T47D (cell line): ENCODE measurements around the gene C17orf50.

Experiments used
- DNase-seq, 2 experiments: peaks; one replicate each; pipeline versions ENCODE4 v3.0.0 to v3.0.0-alpha.2; 2011 to 2012; ENCODE audit warnings: low read depth in 1 of 2, low spot score in 1 of 2
- JUND ChIP-seq: IDR thresholded peaks from 2 replicates; pipeline ENCODE4 v1.6.1; 2012; ENCODE audit warnings: low read depth
- in situ Hi-C: cut with HindIII; loops from 2 replicates; pipeline ENCODE4 v1.10.0; 2016; ENCODE audit warnings: low sequenced_read_pairs, low pct_unique_long_range_greater_than_20kb

Gene C17orf50

GRCh38 chr17:35786941-35787432 is 26.3 kb downstream of the C17orf50 start:
- in situ Hi-C loops = no loop called here

GRCh38 chr17:35788477-35789368 is 28.0 kb downstream of the C17orf50 start:
- no peak for TF ChIP-seq JUND
- DNase-seq = no peak
- in situ Hi-C loops = no loop called here

More at GRCh38 chr17:35786941-35787432, 26.3 kb downstream of the C17orf50 start:
- DNase-seq = peak; percentile 42 to 48
- TF ChIP-seq JUND = no peak

GRCh38 chr17:35790841-35791240 is 30.2 kb downstream of the C17orf50 start:
- no peak for DNase-seq
- no peak for TF ChIP-seq JUND
- in situ Hi-C loops = no loop called here

DNA sequence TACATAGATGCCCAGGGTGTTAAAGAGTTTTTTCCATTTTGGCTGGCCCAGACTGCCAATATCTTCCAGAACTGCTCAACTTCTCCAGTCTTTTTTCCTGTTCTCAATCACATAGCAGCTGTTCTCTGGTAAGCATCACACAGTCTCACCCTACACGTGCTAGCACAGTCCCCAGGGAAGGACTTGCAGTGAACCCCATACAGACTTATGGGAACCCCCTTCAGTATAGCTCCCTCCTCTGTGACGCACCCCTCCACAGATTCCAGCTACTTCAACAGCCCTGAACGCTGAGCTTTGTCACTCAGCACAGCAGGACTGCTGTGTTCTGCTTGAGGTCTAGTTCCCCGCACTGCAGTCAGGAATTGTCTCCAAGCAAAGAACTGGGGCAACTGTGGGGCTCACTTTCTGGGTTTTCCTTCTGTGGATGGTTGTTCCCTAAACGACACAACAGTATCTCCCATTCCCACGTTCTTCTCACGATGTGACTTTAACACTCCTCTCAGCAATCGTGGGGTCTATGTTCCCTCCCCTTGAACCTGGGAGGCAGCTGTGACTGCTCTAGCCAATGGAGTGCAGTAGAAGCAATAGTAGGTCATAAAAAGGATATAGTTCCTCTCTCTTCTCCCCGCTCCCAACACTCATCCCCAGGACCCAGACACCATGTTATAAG is 31.1 kb downstream of the C17orf50 start:
- TF ChIP-seq JUND = no peak
- DNase-seq = no peak
- in situ Hi-C loops = no loop called here

GRCh38 chr17:35793257-35793656 is 32.6 kb downstream of the C17orf50 start:
- TF ChIP-seq JUND = no peak
- in situ Hi-C loops = no loop called here
- DNase-seq = no peak

GRCh38 chr17:35795007-35795870 is 34.6 kb downstream of the C17orf50 start, which contains the start of gene MMP28:
TSS of gene MMP28 (minus strand) at chr17:35795641. CDS start at chr17:35795377, 264 bp downstream.
- in situ Hi-C loops = no loop called here
- no peak for TF ChIP-seq JUND
- DNase-seq = peak; percentile 69 to 76

DNA sequence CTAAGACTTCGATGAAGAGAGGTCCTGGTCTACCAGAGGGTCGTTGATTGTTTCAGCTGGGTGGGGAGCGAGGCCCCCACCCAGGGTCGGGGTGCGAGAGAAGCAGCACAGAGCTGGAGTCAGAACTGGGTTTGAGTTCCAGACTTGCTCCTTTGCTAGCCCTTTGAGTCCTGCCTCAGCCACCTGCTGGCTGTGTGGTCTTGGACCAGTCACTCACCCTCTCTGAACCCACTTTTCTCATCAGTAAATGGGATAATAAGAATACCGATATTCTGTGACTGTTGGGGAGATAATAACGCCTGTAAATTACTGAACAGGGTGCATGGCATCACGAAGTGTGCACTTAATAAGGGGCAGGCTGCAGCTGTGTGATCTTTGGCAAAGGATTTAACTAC is 35.2 kb downstream of the C17orf50 start:
- in situ Hi-C loops = no loop called here
- no peak for DNase-seq
- no peak for TF ChIP-seq JUND

- DNase-seq = no peak
- TF ChIP-seq JUND = no peak
- in situ Hi-C loops = no loop called here
These were observed 36.3 kb downstream of the C17orf50 start for GRCh38 chr17:35796942-35797341.

GRCh38 chr17:35797370-35797769 is 36.7 kb downstream of the C17orf50 start:
- DNase-seq = no peak
- no peak for TF ChIP-seq JUND
- in situ Hi-C loops = no loop called here

DNA sequence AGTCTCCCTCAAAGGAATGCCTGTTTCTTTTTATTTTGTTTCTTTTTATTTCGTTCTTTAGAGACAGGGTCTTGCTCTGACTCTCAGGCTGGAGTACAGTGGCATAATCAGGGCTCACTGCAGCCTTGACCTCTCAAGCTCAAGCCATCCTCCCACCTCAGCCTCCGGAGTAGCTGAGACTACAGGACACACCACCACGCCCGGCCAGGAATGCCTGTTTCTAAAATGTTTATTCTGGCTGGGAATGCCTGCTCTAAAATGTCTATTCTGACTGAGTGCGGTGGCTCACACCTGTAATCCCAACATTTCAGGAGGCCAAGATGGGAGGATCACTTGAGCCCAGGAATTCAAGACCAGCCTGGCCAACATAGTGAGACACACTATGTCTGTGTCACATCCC is 37.2 kb downstream of the C17orf50 start:
- no peak for TF ChIP-seq JUND
- DNase-seq = no peak
- in situ Hi-C loops = no loop called here

DNA sequence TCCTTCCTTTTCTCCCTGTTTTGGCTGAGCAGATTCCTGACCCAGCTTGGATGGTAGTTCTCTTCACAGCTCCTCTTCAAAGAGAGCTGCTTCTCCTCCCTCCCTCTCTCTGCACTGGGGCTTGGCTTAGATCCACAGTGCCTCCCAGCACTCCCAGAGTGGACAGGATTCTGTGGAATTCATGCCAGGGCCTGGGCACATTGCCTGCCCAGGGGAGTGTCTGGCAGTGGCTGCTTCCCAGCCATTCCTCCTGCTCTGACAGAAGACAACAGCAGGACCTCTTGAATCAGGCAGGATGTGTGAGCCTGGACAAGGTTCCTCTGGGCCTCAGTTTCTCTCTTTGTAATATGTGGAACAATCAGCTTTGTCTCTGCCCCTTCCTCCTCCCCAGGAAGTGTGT is 39.3 kb downstream of the C17orf50 start:
- in situ Hi-C loops = no loop called here
- DNase-seq = peak; percentile 82 to 94
- no peak for TF ChIP-seq JUND

GRCh38 chr17:35801583-35802224 is 41.0 kb downstream of the C17orf50 start:
- in situ Hi-C loops = no loop called here
- no peak for TF ChIP-seq JUND
- DNase-seq = peak in 1 of 2 experiments; percentile 54
